Glutamatergic neuron (in vitro differentiated cells): ENCODE measurements around the gene DCANP1. TPM values are rescaled to one million over a fixed set of nuclear protein-coding genes. Genes with fewer than 3 reads are reported as not detected.

ENCODE experiments used
- DNase-seq: peaks from one replicate; pipeline ENCODE4 v3.0.0; 2022
- H3K27ac Mint-ChIP-seq: one replicate; pipeline ENCODE4 v1.8.0; 2020; ENCODE audit warnings: mild to moderate bottlenecking, mixed read lengths, inconsistent platforms; ENCODE audit not compliant: unreplicated experiment
- H3K27me3 Mint-ChIP-seq: one replicate; pipeline ENCODE4 v1.8.0; 2020; ENCODE audit warnings: mild to moderate bottlenecking, moderate library complexity, mixed read lengths, inconsistent platforms; ENCODE audit not compliant: unreplicated experiment
- H3K36me3 Mint-ChIP-seq: one replicate; pipeline ENCODE4 v1.8.0; 2020; ENCODE audit warnings: mild to moderate bottlenecking, mixed read lengths, inconsistent platforms; ENCODE audit not compliant: unreplicated experiment
- H3K4me1 Mint-ChIP-seq: one replicate; pipeline ENCODE4 v1.8.0; 2020; ENCODE audit warnings: mild to moderate bottlenecking, low read depth, mixed read lengths, inconsistent platforms; ENCODE audit not compliant: unreplicated experiment
- H3K4me3 Mint-ChIP-seq: one replicate; pipeline ENCODE4 v1.8.0; 2020; ENCODE audit warnings: mild to moderate bottlenecking, mixed read lengths, inconsistent platforms; ENCODE audit not compliant: unreplicated experiment
- H3K9me3 Mint-ChIP-seq: one replicate; pipeline ENCODE4 v1.8.0; 2020; ENCODE audit warnings: mild to moderate bottlenecking, moderate library complexity, mixed read lengths, inconsistent platforms; ENCODE audit not compliant: unreplicated experiment
- total RNA-seq: library from RNA; stranded (reverse); fragmentation: NEBNext Ultra II Directional; extraction: Animal tissue kit (Norgen Biotek cat#: 25700); gene quantifications from one replicate; pipeline ENCODE4 v1.2.1, GENCODE V29; 2021; ENCODE audit not compliant: unreplicated experiment
- TF ChIP-seq, protein P1 (sequence below): fragments of 200-600 bp; sonication (generic); IDR thresholded peaks from one replicate; pipeline ENCODE4 v1.5.0; 2021; ENCODE audit not compliant: partially characterized antibody, unreplicated experiment

Gene DCANP1
- total RNA-seq, 1 donor from 2014 or later = not detected

DNA sequence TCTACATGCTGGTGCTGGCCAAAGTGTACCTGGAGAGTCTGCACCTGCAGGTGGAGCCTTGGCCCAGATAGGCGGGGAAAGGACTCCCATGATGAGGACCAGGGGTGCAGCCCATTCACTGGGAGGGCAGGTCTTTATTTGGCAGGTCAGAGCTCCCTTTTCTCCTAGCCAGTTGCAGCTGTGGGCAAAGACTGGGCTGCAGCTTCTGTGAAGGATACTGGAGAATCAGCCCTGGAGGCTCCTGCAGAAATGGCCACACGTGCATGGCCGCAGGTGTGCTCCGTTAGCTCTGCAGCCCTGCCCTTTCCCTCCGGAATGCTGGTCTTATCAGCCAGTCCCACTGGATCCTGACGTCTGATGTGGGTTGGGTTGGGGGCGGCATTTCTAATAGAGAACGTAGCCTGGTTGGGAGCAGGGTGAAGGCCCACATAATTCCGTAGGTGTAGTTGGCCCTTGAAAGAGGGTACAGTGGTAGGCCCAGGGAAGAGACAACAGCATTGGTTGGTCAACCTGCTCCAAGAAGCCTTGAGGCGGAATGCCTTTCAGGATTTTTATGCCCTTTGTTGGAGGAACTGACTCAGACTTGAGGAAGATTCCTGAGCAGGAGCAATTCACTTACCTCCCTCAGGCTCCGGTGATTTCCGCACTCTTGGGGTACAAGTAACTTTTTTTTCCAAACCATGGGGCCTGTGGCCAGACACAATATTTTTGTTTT, 27.0 kb upstream of the DCANP1 start:
- Mint-ChIP-seq H3K27me3 (peaks cover 10% of the 10 kb centered on the region), H3K4me1 (peaks cover 25% of the 10 kb centered on the region), H3K36me3 (no peaks in the 10 kb centered on the region), H3K9me3 (peaks cover 8% of the 10 kb centered on the region), H3K4me3 (no peak overlapping the region), H3K27ac (no peak overlapping the region)
- DNase-seq = no peak
- TF ChIP-seq, protein P1, sequence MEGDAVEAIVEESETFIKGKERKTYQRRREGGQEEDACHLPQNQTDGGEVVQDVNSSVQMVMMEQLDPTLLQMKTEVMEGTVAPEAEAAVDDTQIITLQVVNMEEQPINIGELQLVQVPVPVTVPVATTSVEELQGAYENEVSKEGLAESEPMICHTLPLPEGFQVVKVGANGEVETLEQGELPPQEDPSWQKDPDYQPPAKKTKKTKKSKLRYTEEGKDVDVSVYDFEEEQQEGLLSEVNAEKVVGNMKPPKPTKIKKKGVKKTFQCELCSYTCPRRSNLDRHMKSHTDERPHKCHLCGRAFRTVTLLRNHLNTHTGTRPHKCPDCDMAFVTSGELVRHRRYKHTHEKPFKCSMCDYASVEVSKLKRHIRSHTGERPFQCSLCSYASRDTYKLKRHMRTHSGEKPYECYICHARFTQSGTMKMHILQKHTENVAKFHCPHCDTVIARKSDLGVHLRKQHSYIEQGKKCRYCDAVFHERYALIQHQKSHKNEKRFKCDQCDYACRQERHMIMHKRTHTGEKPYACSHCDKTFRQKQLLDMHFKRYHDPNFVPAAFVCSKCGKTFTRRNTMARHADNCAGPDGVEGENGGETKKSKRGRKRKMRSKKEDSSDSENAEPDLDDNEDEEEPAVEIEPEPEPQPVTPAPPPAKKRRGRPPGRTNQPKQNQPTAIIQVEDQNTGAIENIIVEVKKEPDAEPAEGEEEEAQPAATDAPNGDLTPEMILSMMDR = no peak

- Mint-ChIP-seq H3K36me3 (no peaks in the 10 kb centered on the region), H3K9me3 (peaks cover 8% of the 10 kb centered on the region), H3K27me3 (peaks cover 8% of the 10 kb centered on the region), H3K4me3 (no peak overlapping the region), H3K4me1 (peaks cover 25% of the 10 kb centered on the region), H3K27ac (no peak overlapping the region)
- DNase-seq = no peak
- TF ChIP-seq, protein P1 = no peak
These were observed 25.0 kb upstream of the DCANP1 start for GRCh38 chr5:135472141-135472540.

DNA sequence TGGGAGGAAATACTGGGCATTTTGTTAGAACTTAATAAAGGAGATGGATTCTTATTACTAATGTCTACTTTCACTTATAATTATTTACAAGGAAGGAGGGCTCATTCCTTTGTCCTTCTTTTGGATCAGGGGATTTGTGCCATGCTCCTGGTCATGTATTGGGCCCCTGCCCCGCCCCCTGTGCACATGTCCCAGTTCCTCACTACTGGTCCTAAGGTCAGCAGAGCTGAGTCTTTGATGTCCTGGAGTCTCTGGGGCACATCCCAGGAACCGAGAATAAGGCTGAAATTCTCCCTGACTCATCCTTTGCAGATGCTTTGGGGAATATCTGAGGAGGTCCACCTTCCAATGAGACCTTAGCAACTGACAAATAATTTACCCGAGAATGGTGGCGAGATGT, 24.6 kb upstream of the DCANP1 start:
- Mint-ChIP-seq H3K4me1 (peaks cover 24% of the 10 kb centered on the region), H3K4me3 (no peak overlapping the region), H3K27me3 (peaks cover 8% of the 10 kb centered on the region), H3K27ac (no peak overlapping the region), H3K36me3 (no peaks in the 10 kb centered on the region), H3K9me3 (peaks cover 4% of the 10 kb centered on the region)
- DNase-seq = no peak
- TF ChIP-seq, protein P1 = no peak

GRCh38 chr5:135469911-135470310, 22.8 kb upstream of the DCANP1 start:
- H3K4me1 Mint-ChIP-seq = peaks cover 26% of the 10 kb centered on the region
- no peak overlapping the region for H3K27ac Mint-ChIP-seq
- H3K9me3 Mint-ChIP-seq = peaks cover 7% of the 10 kb centered on the region
- H3K4me3 Mint-ChIP-seq = no peak overlapping the region
- DNase-seq = no peak
- TF ChIP-seq, protein P1 = no peak
- peaks cover 7% of the 10 kb centered on the region for H3K27me3 Mint-ChIP-seq
- no peaks in the 10 kb centered on the region for H3K36me3 Mint-ChIP-seq

DNA sequence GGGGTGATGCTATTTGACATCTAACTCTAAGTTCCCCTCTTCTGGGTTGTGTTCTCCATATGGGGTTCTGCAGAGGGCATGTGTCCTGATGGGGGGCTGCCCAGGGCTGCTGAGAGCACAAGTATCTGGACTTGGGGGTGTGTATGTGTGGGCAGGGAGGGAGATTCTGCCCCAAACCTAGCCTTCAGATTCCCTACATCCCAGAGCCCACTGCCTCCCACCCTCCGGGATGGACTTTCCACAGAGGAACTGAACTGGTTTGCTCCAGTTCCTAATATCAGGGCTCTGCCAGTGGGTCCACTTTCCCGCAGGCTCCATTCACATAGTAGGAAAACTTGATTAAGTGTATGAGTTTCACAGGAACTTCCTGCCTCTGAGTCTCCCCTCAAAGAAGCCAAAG, 21.4 kb upstream of the DCANP1 start:
- H3K9me3 Mint-ChIP-seq = peaks cover 7% of the 10 kb centered on the region
- no peak for DNase-seq
- H3K27me3 Mint-ChIP-seq = peaks cover 7% of the 10 kb centered on the region
- TF ChIP-seq, protein P1 = no peak
- H3K27ac Mint-ChIP-seq = no peak overlapping the region
- H3K36me3 Mint-ChIP-seq = no peaks in the 10 kb centered on the region
- H3K4me1 Mint-ChIP-seq = peaks cover 21% of the 10 kb centered on the region
- H3K4me3 Mint-ChIP-seq = no peak overlapping the region
